HepG2 (cell line): ENCODE measurements around the gene KDM2B. TPM values are rescaled to one million over a fixed set of nuclear protein-coding genes. Genes with fewer than 3 reads are reported as not detected.
A peak's percentile ranks its signal among the peaks of the same experiment; 100 is the strongest.

Experiments
- ARNT2 ChIP-seq: sonication (generic); formaldehyde crosslinking; IDR thresholded peaks from 2 replicates; pipeline ENCODE4 v1.8.0; 2022; ENCODE audit warnings: mild to moderate bottlenecking, low read depth, missing genetic modification reagents, moderate library complexity
- ATF3 ChIP-seq: sonication (generic); formaldehyde crosslinking; IDR thresholded peaks from 2 replicates; pipeline ENCODE4 v1.4.0; 2020; ENCODE audit warnings: missing genetic modification reagents
- ATF7-NPFF ChIP-seq: sonication (generic); formaldehyde crosslinking; IDR thresholded peaks from 2 replicates; pipeline ENCODE4 v1.8.1; 2023; ENCODE audit warnings: mild to moderate bottlenecking, low read depth, missing genetic modification reagents, moderate library complexity
- BATF2 ChIP-seq: sonication (generic); formaldehyde crosslinking; IDR thresholded peaks from 2 replicates; pipeline ENCODE4 v1.8.0; 2022; ENCODE audit warnings: mild to moderate bottlenecking, missing genetic modification reagents, moderate library complexity
- CEBPG ChIP-seq: IDR thresholded peaks from 2 replicates; pipeline ENCODE4 v1.6.1; 2016
- FOXO4 ChIP-seq: sonication (generic); formaldehyde crosslinking; conservative IDR thresholded peaks from 2 replicates; pipeline ENCODE4 v1.8.1; 2023; ENCODE audit warnings: missing genetic modification reagents
- JARID2 ChIP-seq: sonication (generic); formaldehyde crosslinking; IDR thresholded peaks from 2 replicates; pipeline ENCODE4 v1.8.1; 2023; ENCODE audit warnings: missing genetic modification reagents, inconsistent platforms; ENCODE audit not compliant: insufficient replicate concordance
- KLF6 ChIP-seq: IDR thresholded peaks from 2 replicates; pipeline ENCODE4 v1.8.0; 2016; ENCODE audit warnings: missing biosample characterization, missing genetic modification reagents
- MBD4 ChIP-seq: IDR thresholded peaks from 2 replicates; pipeline ENCODE4 v1.6.1; 2012; ENCODE audit warnings: low read length, inconsistent platforms, borderline replicate concordance
- MEIS2 ChIP-seq: sonication (generic); formaldehyde crosslinking; IDR thresholded peaks from 2 replicates; pipeline ENCODE4 v1.9.0; 2021; ENCODE audit warnings: mild to moderate bottlenecking, missing genetic modification reagents
- REXO4 ChIP-seq: sonication (generic); formaldehyde crosslinking; IDR thresholded peaks from 2 replicates; pipeline ENCODE4 v1.8.0; 2022; ENCODE audit warnings: missing genetic modification reagents, mild to moderate bottlenecking, borderline replicate concordance
- RFX5 ChIP-seq: IDR thresholded peaks from 2 replicates; pipeline ENCODE4 v1.6.1; 2011; ENCODE audit warnings: low read depth, low read length, improper control_type of control experiment
- SKI ChIP-seq: fragments of 450-650 bp; IDR thresholded peaks from one replicate; pipeline ENCODE4 v1.6.1; 2018; ENCODE audit warnings: mild to moderate bottlenecking; ENCODE audit not compliant: partially characterized antibody
- TEAD2 ChIP-seq: sonication (generic); formaldehyde crosslinking; IDR thresholded peaks from 2 replicates; pipeline ENCODE4 v1.9.0; 2021; ENCODE audit warnings: missing genetic modification reagents
- ZEB1 ChIP-seq: IDR thresholded peaks from 2 replicates; pipeline ENCODE4 v1.6.1; 2012; ENCODE audit warnings: mild to moderate bottlenecking, low read depth, inconsistent platforms; ENCODE audit not compliant: insufficient replicate concordance
- ZNF205 ChIP-seq: IDR thresholded peaks from 2 replicates; pipeline ENCODE4 v1.6.1; 2018; ENCODE audit warnings: missing biosample characterization, missing genetic modification reagents
- ZNF3 ChIP-seq: IDR thresholded peaks from 2 replicates; pipeline ENCODE4 v1.7.0; 2017; ENCODE audit warnings: inconsistent platforms
- ZNF326 ChIP-seq: sonication (generic); formaldehyde crosslinking; IDR thresholded peaks from 2 replicates; pipeline ENCODE4 v1.4.0; 2020; ENCODE audit warnings: missing genetic modification reagents, borderline replicate concordance
- ZNF335 ChIP-seq: sonication (generic); formaldehyde crosslinking; IDR thresholded peaks from 2 replicates; pipeline ENCODE4 v1.4.0; 2020; ENCODE audit warnings: missing genetic modification reagents
- ZNF563 ChIP-seq: sonication (generic); formaldehyde crosslinking; IDR thresholded peaks from 2 replicates; pipeline ENCODE4 v1.8.0; 2022; ENCODE audit warnings: mild to moderate bottlenecking, moderate library complexity, missing genetic modification reagents
- ZNF607 ChIP-seq: sonication (generic); formaldehyde crosslinking; IDR thresholded peaks from 2 replicates; pipeline ENCODE4 v1.5.1; 2020; ENCODE audit warnings: missing genetic modification reagents, mild to moderate bottlenecking, borderline replicate concordance
- ZNF768 ChIP-seq: sonication (generic); formaldehyde crosslinking; IDR thresholded peaks from 2 replicates; pipeline ENCODE4 v1.4.0; 2020; ENCODE audit warnings: missing genetic modification reagents
- ZNF777 ChIP-seq: sonication (generic); formaldehyde crosslinking; IDR thresholded peaks from 2 replicates; pipeline ENCODE4 v1.4.0; 2020; ENCODE audit warnings: missing genetic modification reagents
- ZNF781 ChIP-seq: sonication (generic); formaldehyde crosslinking; IDR thresholded peaks from 2 replicates; pipeline ENCODE4 v1.5.1; 2020; ENCODE audit warnings: borderline replicate concordance, mild to moderate bottlenecking, missing genetic modification reagents; ENCODE audit errors: not compliant biosample characterization
- polyA plus RNA-seq, 8 experiments: library from polyadenylated mRNA; depleted of rRNA in 3 of 8; stranded (reverse) in 7 of 8; unstranded in 1 of 8; fragments of >200 nt; fragmentation: Illumina TruSeq in 4 of 8; extraction: Trizol in 4 of 8; gene quantifications; 2 replicates each; pipeline versions ENCODE4 v1.2.1 to v1.2.3, GENCODE V29; 2011 to 2016; ENCODE audit warnings: low read depth in 4 of 8, missing spikeins in 1 of 8, mixed read lengths in 1 of 8; ENCODE audit not compliant: insufficient read depth in 1 of 8
- total RNA-seq, 5 experiments: library from RNA; depleted of rRNA; stranded (reverse); fragments of >200 nt; fragmentation: Illumina TruSeq; extraction: Trizol; gene quantifications; 2 replicates each; pipeline ENCODE4 v1.2.3, GENCODE V29; 2016; ENCODE audit warnings: low read depth in 1 of 5
- TF ChIP-seq, protein P1 (sequence below): fragments of 450-650 bp; IDR thresholded peaks from 2 replicates; pipeline ENCODE4 v1.6.1; 2017
- TF ChIP-seq, protein P2 (sequence below): sonication (generic); formaldehyde crosslinking; IDR thresholded peaks from 2 replicates; pipeline ENCODE4 v1.8.0; 2022; ENCODE audit warnings: mild to moderate bottlenecking, missing genetic modification reagents

KDM2B gene
- total and polyA plus RNA-seq, 2 of the 13 experiments (the other 11 are each of a cell fraction or from before 2014, with no cell fraction given), result 17.5 to 26.1 TPM

DNA sequence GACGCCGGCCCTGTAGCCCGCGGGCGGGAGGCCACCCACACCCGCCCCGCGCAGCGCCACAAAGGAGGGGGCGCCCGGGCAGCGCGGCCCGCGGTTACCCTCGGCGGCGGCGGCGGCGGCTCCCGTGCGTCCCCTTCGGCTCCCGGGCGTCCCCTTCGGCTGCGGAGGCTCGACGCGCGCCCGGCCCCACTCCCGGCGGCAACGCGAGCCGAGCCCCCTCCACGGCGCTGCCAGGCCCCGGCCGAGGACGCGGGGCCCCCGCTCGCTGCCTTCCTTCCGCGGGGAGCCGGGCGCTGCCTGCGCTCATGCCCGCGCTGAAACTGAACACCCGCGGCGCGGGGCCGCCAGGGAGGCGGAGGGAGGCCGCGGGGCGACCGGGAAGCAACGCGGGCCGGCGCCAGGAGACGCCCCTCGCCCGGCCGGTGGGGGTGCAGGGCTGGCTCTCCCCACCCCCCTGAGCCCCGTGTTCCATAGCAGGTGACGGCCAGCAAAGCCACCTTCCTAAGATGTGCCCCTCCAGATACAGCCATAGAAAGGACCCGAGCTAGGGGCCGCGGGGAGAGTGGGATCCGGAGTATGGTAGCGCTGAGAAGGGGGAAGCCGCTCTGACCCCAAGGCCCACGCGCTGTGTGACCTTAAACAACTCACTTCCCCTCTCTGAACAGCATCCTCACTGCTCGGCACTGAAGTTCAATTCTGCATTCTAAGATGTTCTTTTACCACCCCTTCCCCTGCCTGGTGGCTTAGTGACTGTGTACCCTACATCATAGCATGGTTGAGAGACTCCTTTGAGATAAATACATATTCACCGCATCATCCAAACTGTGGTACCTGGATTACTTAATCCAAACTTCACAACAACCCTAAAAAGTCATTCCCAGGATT is 42.8 kb downstream of the KDM2B start (continued):
- TF ChIP-seq ZEB1 (peak; percentile 17), ARNT2 (CRISPR knock-in tag) (no peak), ZNF777 (CRISPR knock-in tag) (0 out of 2 replicates have a peak, but pooled peaks have one; percentile 5), ZNF335 (CRISPR knock-in tag) (no peak), JARID2 (CRISPR knock-in tag) (no peak), ZNF205 (0 out of 2 replicates have a peak, but pooled peaks have one; percentile 56), ATF3 (CRISPR knock-in tag) (no peak), MBD4 (no peak), ZNF563 (CRISPR knock-in tag) (peak; percentile 21; the same call in 1 of the 2 replicates), SKI (peak; percentile 41), CEBPG (0 out of 2 replicates have a peak, but pooled peaks have one; percentile 8), BATF2 (CRISPR knock-in tag) (no peak), MEIS2 (CRISPR knock-in tag) (0 out of 2 replicates have a peak, but pooled peaks have one; percentile 5), REXO4 (no peak), ZNF768 (CRISPR knock-in tag) (peak; percentile 99), ZNF781 (CRISPR knock-in tag) (no peak), ZNF607 (CRISPR knock-in tag) (no peak), FOXO4 (CRISPR knock-in tag) (0 out of 2 replicates have a peak, but pooled peaks have one; percentile 8), TEAD2 (CRISPR knock-in tag) (no peak), ATF7-NPFF (CRISPR knock-in tag) (0 out of 2 replicates have a peak, but pooled peaks have one; percentile 44), KLF6 (CRISPR knock-in tag) (no peak), ZNF3 (CRISPR knock-in tag) (no peak), RFX5 (no peak), ZNF326 (CRISPR knock-in tag) (no peak)
- TF ChIP-seq, protein P1, sequence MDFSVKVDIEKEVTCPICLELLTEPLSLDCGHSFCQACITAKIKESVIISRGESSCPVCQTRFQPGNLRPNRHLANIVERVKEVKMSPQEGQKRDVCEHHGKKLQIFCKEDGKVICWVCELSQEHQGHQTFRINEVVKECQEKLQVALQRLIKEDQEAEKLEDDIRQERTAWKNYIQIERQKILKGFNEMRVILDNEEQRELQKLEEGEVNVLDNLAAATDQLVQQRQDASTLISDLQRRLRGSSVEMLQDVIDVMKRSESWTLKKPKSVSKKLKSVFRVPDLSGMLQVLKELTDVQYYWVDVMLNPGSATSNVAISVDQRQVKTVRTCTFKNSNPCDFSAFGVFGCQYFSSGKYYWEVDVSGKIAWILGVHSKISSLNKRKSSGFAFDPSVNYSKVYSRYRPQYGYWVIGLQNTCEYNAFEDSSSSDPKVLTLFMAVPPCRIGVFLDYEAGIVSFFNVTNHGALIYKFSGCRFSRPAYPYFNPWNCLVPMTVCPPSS, result no peak
- TF ChIP-seq, protein P2, sequence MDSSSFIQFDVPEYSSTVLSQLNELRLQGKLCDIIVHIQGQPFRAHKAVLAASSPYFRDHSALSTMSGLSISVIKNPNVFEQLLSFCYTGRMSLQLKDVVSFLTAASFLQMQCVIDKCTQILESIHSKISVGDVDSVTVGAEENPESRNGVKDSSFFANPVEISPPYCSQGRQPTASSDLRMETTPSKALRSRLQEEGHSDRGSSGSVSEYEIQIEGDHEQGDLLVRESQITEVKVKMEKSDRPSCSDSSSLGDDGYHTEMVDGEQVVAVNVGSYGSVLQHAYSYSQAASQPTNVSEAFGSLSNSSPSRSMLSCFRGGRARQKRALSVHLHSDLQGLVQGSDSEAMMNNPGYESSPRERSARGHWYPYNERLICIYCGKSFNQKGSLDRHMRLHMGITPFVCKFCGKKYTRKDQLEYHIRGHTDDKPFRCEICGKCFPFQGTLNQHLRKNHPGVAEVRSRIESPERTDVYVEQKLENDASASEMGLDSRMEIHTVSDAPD, result no peak
